Measurements from ENCODE around the gene CFAP68. TPM values are rescaled to one million over a fixed set of nuclear protein-coding genes. Genes with fewer than 3 reads are reported as not detected.

The CFAP68 gene
- total RNA-seq, 2 experiments from 2014 or later: 18.7 to 21.0 TPM

- Histone ChIP-seq H3K36me3 (ENCODE audit: insufficient read depth, low read length) (peaks cover 63% of the 10 kb centered on the region), H3K4me1 (ENCODE audit: insufficient read depth, low read length) (no peaks in the 10 kb centered on the region), H3K9me3 (ENCODE audit: control insufficient read depth in 1 of 2, insufficient read depth in 1 of 2, low read length in 2 of 2) (no peaks in the 10 kb centered on the region), H3K4me3 (ENCODE audit: low read length) (no peak overlapping the region), H3K27ac (ENCODE audit: low read depth in 1 of 2, low read length in 2 of 2) (no peak overlapping the region), H3K27me3 (ENCODE audit: control insufficient read depth in 1 of 2, insufficient read depth in 2 of 2, low read length in 2 of 2) (no peaks in the 10 kb centered on the region)
- Mint-ChIP-seq H3K36me3 (ENCODE audit: low read depth) (peaks cover 83% of the 10 kb centered on the region), H3K27ac (no peak overlapping the region), H3K27me3 (no peaks in the 10 kb centered on the region), H3K4me3 (no peak overlapping the region), H3K9me3 (no peaks in the 10 kb centered on the region), H3K4me1 (ENCODE audit: low read depth) (no peaks in the 10 kb centered on the region)
- ChIA-PET CTCF (no interaction called here), POLR2A (no interaction called here)
- DNase-seq (no peak), ATAC-seq (ENCODE audit: poor library complexity) (no peak)
- intact Hi-C loops (cut with DNase I, micrococcal nuclease): no loop called here
- no peak for TF ChIP-seq CTCF (IDR thresholded peaks at IDR 0.05)
Measured at GRCh38 chr11:111852103-111852502, 27.2 kb upstream of the CFAP68 start.

GRCh38 chr11:111855506-111855905 lies 23.8 kb upstream of the CFAP68 start:
- Histone ChIP-seq H3K36me3 (ENCODE audit: insufficient read depth, low read length) (peaks cover 73% of the 10 kb centered on the region), H3K4me3 (ENCODE audit: low read length) (no peak overlapping the region), H3K9me3 (ENCODE audit: control insufficient read depth in 1 of 2, insufficient read depth in 1 of 2, low read length in 2 of 2) (no peaks in the 10 kb centered on the region), H3K4me1 (ENCODE audit: insufficient read depth, low read length) (no peaks in the 10 kb centered on the region), H3K27me3 (ENCODE audit: control insufficient read depth in 1 of 2, insufficient read depth in 2 of 2, low read length in 2 of 2) (no peaks in the 10 kb centered on the region), H3K27ac (ENCODE audit: low read depth in 1 of 2, low read length in 2 of 2) (no peak overlapping the region)
- no peak for ATAC-seq (ENCODE audit: poor library complexity)
- no peak for TF ChIP-seq CTCF (IDR thresholded peaks at IDR 0.05)
- ChIA-PET POLR2A (no interaction called here), CTCF (interaction anchor here (0.7 to 2.8 kb wide), 2 partner anchors 14 to 17 kb away, joined by 3 to 8 read pairs; no protein-coding TSS in a partner anchor)
- no peak for DNase-seq
- peaks cover 90% of the 10 kb centered on the region for H3K36me3 Mint-ChIP-seq (ENCODE audit: low read depth)
- no peak overlapping the region for H3K4me3 Mint-ChIP-seq
- no peaks in the 10 kb centered on the region for H3K27me3 Mint-ChIP-seq
- intact Hi-C loops (cut with DNase I, micrococcal nuclease): no loop called here
- H3K9me3 Mint-ChIP-seq: no peaks in the 10 kb centered on the region
- H3K4me1 Mint-ChIP-seq (ENCODE audit: low read depth): no peaks in the 10 kb centered on the region
- no peak overlapping the region for H3K27ac Mint-ChIP-seq

- POLR2A ChIA-PET: no interaction called here
- no peaks in the 10 kb centered on the region for H3K4me1 ChIP-seq (ENCODE audit: insufficient read depth, low read length)
- H3K27ac ChIP-seq (ENCODE audit: low read depth in 1 of 2, low read length in 2 of 2): no peak overlapping the region
- no peak overlapping the region for H3K4me3 Mint-ChIP-seq
- intact Hi-C loops (cut with DNase I, micrococcal nuclease): no loop called here
- no peak overlapping the region for H3K4me3 ChIP-seq (ENCODE audit: low read length)
- peaks cover 64% of the 10 kb centered on the region for H3K36me3 ChIP-seq (ENCODE audit: insufficient read depth, low read length)
- ATAC-seq (ENCODE audit: poor library complexity): no peak
- no peak overlapping the region for H3K27ac Mint-ChIP-seq
- no peaks in the 10 kb centered on the region for H3K9me3 Mint-ChIP-seq
- no peak for TF ChIP-seq CTCF (IDR thresholded peaks at IDR 0.05)
- H3K9me3 ChIP-seq (ENCODE audit: control insufficient read depth in 1 of 2, insufficient read depth in 1 of 2, low read length in 2 of 2): no peaks in the 10 kb centered on the region
- no peaks in the 10 kb centered on the region for H3K4me1 Mint-ChIP-seq (ENCODE audit: low read depth)
- peaks cover 84% of the 10 kb centered on the region for H3K36me3 Mint-ChIP-seq (ENCODE audit: low read depth)
- DNase-seq: no peak
- H3K27me3 ChIP-seq (ENCODE audit: control insufficient read depth in 1 of 2, insufficient read depth in 2 of 2, low read length in 2 of 2): no peaks in the 10 kb centered on the region
- CTCF ChIA-PET: no interaction called here
- H3K27me3 Mint-ChIP-seq: no peaks in the 10 kb centered on the region
Measured at GRCh38 chr11:111860257-111860656, 19.1 kb upstream of the CFAP68 start.
